Neuron (in vitro differentiated cells): ENCODE measurements around the gene CAPN8.

Source experiments
- H2AFZ ChIP-seq: one replicate; pipeline ENCODE4 v1.6.1; 2013; ENCODE audit warnings: low read depth, mild to moderate bottlenecking, inconsistent platforms, low read length, moderate library complexity
- H3K27me3 ChIP-seq: one replicate; pipeline ENCODE4 v1.6.1; 2013; ENCODE audit warnings: low read length; ENCODE audit not compliant: insufficient read depth
- H3K36me3 ChIP-seq: one replicate; pipeline ENCODE4 v1.6.1; 2013; ENCODE audit warnings: low read length; ENCODE audit not compliant: insufficient read depth
- H3K4me1 ChIP-seq: one replicate; pipeline ENCODE4 v1.6.1; 2013; ENCODE audit warnings: low read length; ENCODE audit not compliant: insufficient read depth
- H3K4me3 ChIP-seq: 2 replicates; pipeline ENCODE4 v1.5.1; 2013; ENCODE audit warnings: mild to moderate bottlenecking, low read length, moderate library complexity
- H3K9me3 ChIP-seq: one replicate; pipeline ENCODE4 v1.6.1; 2013; ENCODE audit warnings: low read length

CAPN8 gene

GRCh38 chr1:223634423-223634822 lies 31.1 kb downstream of the CAPN8 start:
- Histone ChIP-seq H3K4me3 (no peak overlapping the region), H3K4me1 (no peaks in the 10 kb centered on the region), H3K36me3 (no peaks in the 10 kb centered on the region), H2AFZ (no peak overlapping the region), H3K27me3 (peaks cover 4% of the 10 kb centered on the region), H3K9me3 (peaks cover 2% of the 10 kb centered on the region)

- Histone ChIP-seq H3K4me3 (no peak overlapping the region), H2AFZ (no peak overlapping the region), H3K9me3 (peaks cover 2% of the 10 kb centered on the region), H3K4me1 (no peaks in the 10 kb centered on the region), H3K36me3 (no peaks in the 10 kb centered on the region), H3K27me3 (peaks cover 4% of the 10 kb centered on the region)
These were observed 33.5 kb downstream of the CAPN8 start for GRCh38 chr1:223631956-223632355.

GRCh38 chr1:223631473-223631872 lies 34.0 kb downstream of the CAPN8 start:
- no peak overlapping the region for H2AFZ ChIP-seq
- H3K27me3 ChIP-seq = peaks cover 4% of the 10 kb centered on the region
- H3K9me3 ChIP-seq = peaks cover 2% of the 10 kb centered on the region
- no peaks in the 10 kb centered on the region for H3K4me1 ChIP-seq
- H3K4me3 ChIP-seq = no peak overlapping the region
- no peaks in the 10 kb centered on the region for H3K36me3 ChIP-seq

- Histone ChIP-seq H2AFZ (no peak overlapping the region), H3K4me3 (no peak overlapping the region), H3K27me3 (peaks cover 4% of the 10 kb centered on the region), H3K36me3 (no peaks in the 10 kb centered on the region), H3K4me1 (no peaks in the 10 kb centered on the region), H3K9me3 (no peaks in the 10 kb centered on the region)
These were observed 36.4 kb downstream of the CAPN8 start for GRCh38 chr1:223629126-223629457.

GRCh38 chr1:223628233-223629125 lies 37.0 kb downstream of the CAPN8 start:
- no peak overlapping the region for H2AFZ ChIP-seq
- no peaks in the 10 kb centered on the region for H3K9me3 ChIP-seq
- no peak overlapping the region for H3K4me3 ChIP-seq
- no peaks in the 10 kb centered on the region for H3K27me3 ChIP-seq
- no peaks in the 10 kb centered on the region for H3K4me1 ChIP-seq
- H3K36me3 ChIP-seq = no peaks in the 10 kb centered on the region

- Histone ChIP-seq H3K36me3 (no peaks in the 10 kb centered on the region), H3K27me3 (peaks cover 4% of the 10 kb centered on the region), H3K4me3 (no peak overlapping the region), H3K4me1 (peaks cover 4% of the 10 kb centered on the region), H3K9me3 (no peaks in the 10 kb centered on the region), H2AFZ (no peak overlapping the region)
These were observed 43.2 kb downstream of the CAPN8 start for GRCh38 chr1:223622132-223622842.

- peaks cover 4% of the 10 kb centered on the region for H3K4me1 ChIP-seq
- no peaks in the 10 kb centered on the region for H3K9me3 ChIP-seq
- peaks cover 4% of the 10 kb centered on the region for H3K27me3 ChIP-seq
- no peaks in the 10 kb centered on the region for H3K36me3 ChIP-seq
- H3K4me3 ChIP-seq = no peak overlapping the region
- H2AFZ ChIP-seq = no peak overlapping the region
These were observed 44.2 kb downstream of the CAPN8 start for GRCh38 chr1:223621312-223621734.

GRCh38 chr1:223620297-223620897 lies 45.1 kb downstream of the CAPN8 start:
- Histone ChIP-seq H3K4me3 (no peak overlapping the region), H3K27me3 (peaks cover 4% of the 10 kb centered on the region), H3K4me1 (peaks cover 4% of the 10 kb centered on the region), H3K36me3 (no peaks in the 10 kb centered on the region), H3K9me3 (no peaks in the 10 kb centered on the region), H2AFZ (no peak overlapping the region)

- no peak overlapping the region for H2AFZ ChIP-seq
- no peak overlapping the region for H3K4me3 ChIP-seq
- H3K27me3 ChIP-seq = peaks cover 4% of the 10 kb centered on the region
- H3K36me3 ChIP-seq = no peaks in the 10 kb centered on the region
- H3K9me3 ChIP-seq = no peaks in the 10 kb centered on the region
- peaks cover 4% of the 10 kb centered on the region for H3K4me1 ChIP-seq
These were observed 46.8 kb downstream of the CAPN8 start for GRCh38 chr1:223618680-223619079.

GRCh38 chr1:223617323-223618070 lies 48.0 kb downstream of the CAPN8 start:
- Histone ChIP-seq H3K9me3 (no peaks in the 10 kb centered on the region), H3K4me3 (no peak overlapping the region), H3K4me1 (peaks cover 2% of the 10 kb centered on the region), H2AFZ (no peak overlapping the region), H3K36me3 (no peaks in the 10 kb centered on the region), H3K27me3 (no peaks in the 10 kb centered on the region)

- H3K9me3 ChIP-seq = peaks cover 3% of the 10 kb centered on the region
- H3K4me1 ChIP-seq = no peaks in the 10 kb centered on the region
- H3K36me3 ChIP-seq = no peaks in the 10 kb centered on the region
- no peak overlapping the region for H2AFZ ChIP-seq
- no peaks in the 10 kb centered on the region for H3K27me3 ChIP-seq
- no peak overlapping the region for H3K4me3 ChIP-seq
These were observed 48.9 kb downstream of the CAPN8 start for GRCh38 chr1:223616586-223616985.

GRCh38 chr1:223611936-223612335 lies 53.6 kb downstream of the CAPN8 start:
- Histone ChIP-seq H3K36me3 (no peaks in the 10 kb centered on the region), H3K27me3 (no peaks in the 10 kb centered on the region), H2AFZ (no peak overlapping the region), H3K9me3 (peaks cover 5% of the 10 kb centered on the region), H3K4me3 (no peak overlapping the region), H3K4me1 (no peaks in the 10 kb centered on the region)

- H2AFZ ChIP-seq = no peak overlapping the region
- no peak overlapping the region for H3K4me3 ChIP-seq
- H3K36me3 ChIP-seq = no peaks in the 10 kb centered on the region
- no peaks in the 10 kb centered on the region for H3K27me3 ChIP-seq
- peaks cover 5% of the 10 kb centered on the region for H3K9me3 ChIP-seq
- no peaks in the 10 kb centered on the region for H3K4me1 ChIP-seq
These were observed 55.5 kb downstream of the CAPN8 start for GRCh38 chr1:223609977-223610376.
